ENCODE results near the gene SPAG9. TPM values are rescaled to one million over a fixed set of nuclear protein-coding genes. Genes with fewer than 3 reads are reported as not detected.
"Not testable (repeated sequence)": the region's sequence is repeated elsewhere in the genome, so short reads cannot be mapped to it uniquely, and the experiment has no call there.

Gene SPAG9
- total RNA-seq, 2 experiments from 2014 or later = 39.8 to 43.2 TPM

DNA sequence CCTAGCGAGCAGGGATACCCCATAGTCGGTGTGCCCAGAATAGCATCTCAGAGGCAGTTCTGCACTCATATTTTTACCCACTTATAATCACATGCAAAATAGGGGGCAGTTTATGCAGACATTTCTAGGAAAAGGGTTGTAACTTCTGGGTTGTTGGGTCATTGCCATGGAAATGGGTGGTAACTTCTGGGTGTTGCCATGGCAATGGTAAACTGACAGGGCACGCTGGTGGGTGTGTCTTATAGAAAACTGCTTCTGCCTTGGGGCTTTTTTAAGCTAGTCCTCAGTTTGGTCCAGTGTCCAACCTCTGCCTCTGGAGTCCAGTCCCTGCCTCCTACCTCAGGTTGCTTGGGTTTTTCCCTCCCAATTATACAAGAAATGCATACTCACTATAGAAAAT is 7.4 kb upstream of the SPAG9 start:
- DNase-seq = no peak
- Mint-ChIP-seq H3K4me1 (ENCODE audit: low read depth) (peaks cover 3% of the 10 kb centered on the region), H3K27me3 (ENCODE audit: low read depth) (no peaks in the 10 kb centered on the region), H3K9me3 (no peaks in the 10 kb centered on the region), H3K4me3 (no peak overlapping the region), H3K27ac (no peak overlapping the region), H3K36me3 (ENCODE audit: low read depth) (no peaks in the 10 kb centered on the region)
- intact Hi-C loops (cut with micrococcal nuclease) = no loop called here
- CTCF ChIA-PET = no interaction called here

GRCh38 chr17:51124640-51125503 is 4.2 kb upstream of the SPAG9 start:
- H3K27ac Mint-ChIP-seq = no peak overlapping the region
- intact Hi-C loops (cut with micrococcal nuclease) = loop anchor here (5.0 kb wide), 2 partner anchors 208 to 302 kb away; no protein-coding TSS in a partner anchor
- peaks cover 17% of the 10 kb centered on the region for H3K4me1 Mint-ChIP-seq (ENCODE audit: low read depth)
- CTCF ChIA-PET = no interaction called here
- H3K9me3 Mint-ChIP-seq = no peaks in the 10 kb centered on the region
- H3K36me3 Mint-ChIP-seq (ENCODE audit: low read depth) = peaks cover 2% of the 10 kb centered on the region
- no peak for DNase-seq
- no peaks in the 10 kb centered on the region for H3K27me3 Mint-ChIP-seq (ENCODE audit: low read depth)
- H3K4me3 Mint-ChIP-seq = no peak overlapping the region

GRCh38 chr17:51122473-51123115 is 1.9 kb upstream of the SPAG9 start:
- intact Hi-C loops (cut with micrococcal nuclease) = loop anchor here (5.0 kb wide), 2 partner anchors 205 to 305 kb away; no protein-coding TSS in a partner anchor
- not testable (repeated sequence) for H3K9me3 Mint-ChIP-seq; H3K27me3 Mint-ChIP-seq (ENCODE audit: low read depth); H3K36me3 Mint-ChIP-seq (ENCODE audit: low read depth); DNase-seq; H3K4me3 Mint-ChIP-seq
- Mint-ChIP-seq H3K4me1 (ENCODE audit: low read depth) (peaks cover 33% of the 10 kb centered on the region), H3K27ac (peak overlapping the region; percentile 99)
- CTCF ChIA-PET = interaction anchor here (0.6 to 1.6 kb wide), 2 partner anchors 31 to 123 kb away, joined by 4 to 7 read pairs; partner anchors contain the start of gene NME1

DNA sequence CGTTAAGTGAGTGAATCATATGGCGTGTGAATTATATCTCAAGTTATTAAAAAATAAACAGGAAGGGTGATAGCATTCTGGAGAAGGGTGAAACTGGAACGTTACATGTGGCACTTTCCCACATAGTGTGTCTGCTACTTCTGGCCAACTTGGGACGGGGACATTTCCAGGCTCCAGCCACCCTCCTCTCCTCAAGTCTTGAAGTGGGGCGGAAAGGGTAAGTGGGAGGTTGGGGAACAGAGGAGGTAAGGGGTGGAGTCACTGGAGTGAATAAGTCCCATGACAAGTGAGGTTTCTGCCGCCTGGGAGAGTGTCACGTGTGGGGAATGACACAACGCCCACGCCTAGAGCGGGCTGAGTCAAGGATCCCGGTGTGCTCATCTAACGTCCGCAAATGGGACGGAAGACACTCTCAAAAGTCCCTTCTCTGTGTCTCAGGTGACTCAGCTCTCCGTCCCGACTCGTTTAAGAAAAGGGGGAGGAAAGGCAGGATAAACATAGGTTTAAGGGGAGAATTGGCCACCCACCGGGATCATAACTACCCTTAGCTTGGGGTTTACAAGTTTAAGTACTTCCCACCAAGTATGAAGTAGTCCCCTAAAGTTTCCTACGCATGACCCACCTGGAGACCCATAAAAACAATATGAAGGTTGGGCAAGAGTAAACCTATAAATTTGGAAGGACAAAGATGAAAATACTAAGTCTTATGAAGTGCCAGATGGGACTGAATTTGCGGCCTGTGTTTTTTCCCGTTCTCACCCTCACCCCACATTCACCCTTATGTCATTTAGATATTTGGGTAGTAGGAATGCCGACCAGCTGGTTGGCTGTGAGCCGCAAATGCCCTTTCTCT is 1.2 kb upstream of the SPAG9 start:
- H3K27ac Mint-ChIP-seq = peak overlapping the region; percentile 99
- intact Hi-C loops (cut with micrococcal nuclease) = loop anchor here (1.0 to 5.0 kb wide), 8 partner anchors 25 to 611 kb away; partner anchors contain the start of genes MBTD1, NME1, TOB1 and UTP18
- H3K4me3 Mint-ChIP-seq = peak overlapping the region; percentile 98
- CTCF ChIA-PET = interaction anchor here (1.1 to 1.4 kb wide), 2 partner anchors 120 to 121 kb away, joined by 3 read pairs; no protein-coding TSS in a partner anchor
- H3K36me3 Mint-ChIP-seq (ENCODE audit: low read depth) = peaks cover 2% of the 10 kb centered on the region
- no peaks in the 10 kb centered on the region for H3K27me3 Mint-ChIP-seq (ENCODE audit: low read depth)
- peak; percentile 95 for DNase-seq
- peaks cover 41% of the 10 kb centered on the region for H3K4me1 Mint-ChIP-seq (ENCODE audit: low read depth)
- no peaks in the 10 kb centered on the region for H3K9me3 Mint-ChIP-seq

GRCh38 chr17:51120357-51120738 is 320 bp downstream of the SPAG9 start:
- Mint-ChIP-seq H3K4me3 (peak overlapping the region; percentile 97), H3K4me1 (ENCODE audit: low read depth) (peaks cover 52% of the 10 kb centered on the region), H3K9me3 (no peaks in the 10 kb centered on the region), H3K27ac (peak overlapping the region; percentile 88), H3K27me3 (ENCODE audit: low read depth) (no peaks in the 10 kb centered on the region), H3K36me3 (ENCODE audit: low read depth) (peaks cover 2% of the 10 kb centered on the region)
- intact Hi-C loops (cut with micrococcal nuclease) = loop anchor here (1.0 to 5.0 kb wide), 6 partner anchors 47 to 610 kb away; no protein-coding TSS in a partner anchor
- CTCF ChIA-PET = interaction anchor here (1.4 to 1.5 kb wide), 2 partner anchors 32 to 120 kb away, joined by 3 to 12 read pairs; partner anchors contain the start of gene NME1
- DNase-seq = peak; percentile 55

DNA sequence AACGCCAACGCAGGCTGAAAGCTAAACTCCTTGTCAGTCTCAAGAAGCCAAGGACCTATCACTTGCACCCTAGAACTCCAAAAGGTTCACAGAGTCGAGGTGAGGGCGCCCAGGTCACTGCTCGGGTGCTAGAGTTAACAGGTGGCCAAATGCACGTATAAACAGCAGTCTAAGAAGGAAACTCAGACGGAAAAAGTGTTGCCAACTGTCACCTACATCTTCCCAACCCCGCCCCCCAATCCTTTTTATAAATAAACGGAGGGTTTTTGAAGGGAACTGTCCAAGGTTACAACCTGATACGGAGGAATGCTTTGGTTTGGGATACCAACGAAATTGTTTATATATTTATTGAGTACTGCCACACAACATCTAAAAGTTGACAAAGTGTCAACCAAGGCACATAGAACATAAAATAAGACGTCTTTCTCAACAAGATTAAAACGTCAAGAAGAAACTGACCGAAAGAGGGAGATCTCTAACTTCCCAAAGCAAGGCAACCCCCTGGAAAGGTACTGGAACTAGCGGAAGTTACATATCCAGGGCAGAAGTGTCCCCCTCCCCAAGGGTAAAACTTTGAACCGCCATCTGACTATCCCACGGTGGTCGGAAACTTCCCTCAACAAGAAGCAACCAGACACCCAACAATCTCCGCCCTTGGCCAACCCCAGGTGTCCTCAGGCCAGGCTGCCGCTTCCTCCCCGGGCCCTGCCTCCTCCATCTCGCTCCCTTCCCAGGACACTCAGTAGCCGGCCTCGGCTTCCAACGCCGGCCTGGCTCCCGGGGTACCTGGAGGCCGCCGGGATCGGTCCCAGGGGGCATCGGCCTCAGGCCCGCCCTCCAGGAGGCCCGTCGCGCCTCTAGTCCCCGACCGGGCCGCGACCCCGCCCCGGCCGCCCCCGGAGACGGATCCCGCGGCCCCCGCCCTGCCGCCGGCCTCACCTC is 982 bp downstream of the SPAG9 start:
- CTCF ChIA-PET = interaction anchor here (1.1 to 1.5 kb wide), 4 partner anchors 33 to 121 kb away, joined by 3 to 12 read pairs (median 4); partner anchors contain the start of gene NME1
- H3K4me3 Mint-ChIP-seq = peak overlapping the region; percentile 97
- H3K9me3 Mint-ChIP-seq = no peaks in the 10 kb centered on the region
- intact Hi-C loops (cut with micrococcal nuclease) = loop anchor here (1.0 to 5.0 kb wide), 7 partner anchors 23 to 609 kb away; no protein-coding TSS in a partner anchor
- peaks cover 2% of the 10 kb centered on the region for H3K36me3 Mint-ChIP-seq (ENCODE audit: low read depth)
- no peaks in the 10 kb centered on the region for H3K27me3 Mint-ChIP-seq (ENCODE audit: low read depth)
- peak; percentile 57 for DNase-seq
- H3K27ac Mint-ChIP-seq = peak overlapping the region; percentile 88
- H3K4me1 Mint-ChIP-seq (ENCODE audit: low read depth) = peaks cover 55% of the 10 kb centered on the region

- no peaks in the 10 kb centered on the region for H3K9me3 Mint-ChIP-seq
- CTCF ChIA-PET = interaction anchor here (0.9 to 1.1 kb wide), 3 partner anchors 62 to 120 kb away, joined by 3 to 5 read pairs (median 4); no protein-coding TSS in a partner anchor
- peak overlapping the region; percentile 97 for H3K4me3 Mint-ChIP-seq
- no peak for DNase-seq
- H3K27ac Mint-ChIP-seq = no peak overlapping the region
- H3K27me3 Mint-ChIP-seq (ENCODE audit: low read depth) = no peaks in the 10 kb centered on the region
- intact Hi-C loops (cut with micrococcal nuclease) = loop anchor here (1.0 kb wide), 1 partner anchor 22 kb away; no protein-coding TSS in a partner anchor
- H3K36me3 Mint-ChIP-seq (ENCODE audit: low read depth) = peaks cover 2% of the 10 kb centered on the region
- H3K4me1 Mint-ChIP-seq (ENCODE audit: low read depth) = peaks cover 56% of the 10 kb centered on the region
These were observed 2.1 kb downstream of the SPAG9 start for GRCh38 chr17:51118330-51119195.

GRCh38 chr17:51115179-51115578 is 5.5 kb downstream of the SPAG9 start:
- intact Hi-C loops (cut with micrococcal nuclease) = no loop called here
- no peak for DNase-seq
- Mint-ChIP-seq H3K27me3 (ENCODE audit: low read depth) (no peaks in the 10 kb centered on the region), H3K36me3 (ENCODE audit: low read depth) (no peaks in the 10 kb centered on the region), H3K4me3 (no peak overlapping the region), H3K9me3 (no peaks in the 10 kb centered on the region), H3K4me1 (ENCODE audit: low read depth) (peaks cover 42% of the 10 kb centered on the region), H3K27ac (no peak overlapping the region)
- CTCF ChIA-PET = interaction anchor here (0.6 kb wide), 1 partner anchor 137 kb away, joined by 6 read pairs; no protein-coding TSS in a partner anchor

DNA sequence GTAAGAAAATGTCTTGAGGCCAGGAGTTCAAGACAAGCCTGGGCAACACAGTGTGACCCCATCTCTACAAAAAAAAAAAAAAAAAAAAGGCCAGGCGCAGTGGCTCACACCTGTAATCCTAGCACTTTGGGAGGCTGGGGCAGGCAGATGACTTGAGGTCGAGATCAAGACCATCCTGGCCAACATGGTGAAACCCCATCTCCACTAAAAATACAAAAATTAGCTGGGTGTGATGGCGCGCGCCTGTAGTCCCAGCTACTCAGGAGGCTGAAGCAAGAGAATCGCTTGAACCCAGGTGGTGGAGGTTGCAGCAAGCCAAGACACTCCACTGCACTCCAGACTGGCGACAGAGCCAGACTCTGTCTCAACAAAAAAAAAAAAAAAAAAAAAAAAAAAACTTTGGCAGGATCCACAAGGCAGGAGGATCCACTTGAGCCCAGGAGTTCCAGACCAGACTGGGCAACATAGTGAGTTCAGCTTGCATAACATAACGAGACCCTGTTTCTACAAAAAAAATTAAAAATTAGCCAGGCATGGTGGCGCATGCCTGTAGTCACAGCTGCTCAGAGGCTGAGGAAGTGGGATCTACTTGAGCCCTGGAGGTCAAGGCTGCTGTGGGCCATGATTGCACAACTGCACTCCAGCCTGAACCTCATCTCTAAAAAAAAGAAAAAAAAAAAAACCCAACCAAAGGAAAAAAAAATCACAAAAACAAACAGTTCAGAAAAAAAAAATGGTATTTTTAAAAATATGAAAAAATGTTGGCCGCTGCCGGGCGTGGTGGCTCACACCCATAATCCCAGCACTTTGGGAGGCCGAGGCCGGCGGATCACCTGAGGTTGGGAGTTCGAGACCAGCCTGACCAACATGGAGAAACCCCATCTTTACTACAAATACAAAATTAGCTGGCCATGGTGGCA is 8.1 kb downstream of the SPAG9 start:
- CTCF ChIA-PET = interaction anchor here (0.7 kb wide), 1 partner anchor 293 kb away, joined by 3 read pairs; no protein-coding TSS in a partner anchor
- H3K27ac Mint-ChIP-seq; H3K9me3 Mint-ChIP-seq; DNase-seq; H3K27me3 Mint-ChIP-seq (ENCODE audit: low read depth); H3K36me3 Mint-ChIP-seq (ENCODE audit: low read depth); intact Hi-C loops (cut with micrococcal nuclease); H3K4me3 Mint-ChIP-seq: not testable (repeated sequence)
- peaks cover 25% of the 10 kb centered on the region for H3K4me1 Mint-ChIP-seq (ENCODE audit: low read depth)
